HG02840 (cell line): ENCODE measurements around the gene GTF3C1.
"Not testable (repeated sequence)": the region's sequence is repeated elsewhere in the genome, so short reads cannot be mapped to it uniquely, and the experiment has no call there.

Source experiments
- ATAC-seq: cut with Tn5 transposase; IDR thresholded peaks from one replicate; pipeline ENCODE4 v1.9.1; 2021; ENCODE audit warnings: mild to moderate bottlenecking, moderate library complexity, moderate number of reproducible peaks; ENCODE audit not compliant: unreplicated experiment, low FRiP score

Gene GTF3C1

DNA sequence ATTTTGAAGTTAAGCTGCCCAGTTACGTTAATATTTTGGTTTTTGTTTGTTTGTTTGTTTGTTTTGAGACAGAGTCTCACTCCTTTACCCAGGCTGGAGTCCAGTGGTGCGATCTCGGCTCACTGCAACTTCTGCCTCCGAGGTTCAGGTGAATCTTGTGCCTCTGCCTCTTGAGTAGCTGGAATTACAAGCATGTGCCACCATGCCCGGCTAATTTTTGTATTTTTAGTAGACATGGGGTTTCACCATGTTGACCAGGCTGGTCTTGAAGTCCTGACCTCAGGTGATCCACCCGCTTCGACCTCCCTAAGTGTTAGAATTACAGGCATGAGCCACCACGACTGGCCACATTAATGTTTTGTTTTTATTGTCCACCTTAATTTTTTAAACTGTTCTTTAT is 21.3 kb upstream of the GTF3C1 start:
- not testable (repeated sequence) for ATAC-seq

GRCh38 chr16:27568077-27568476 is 18.4 kb upstream of the GTF3C1 start:
- ATAC-seq = no peak

DNA sequence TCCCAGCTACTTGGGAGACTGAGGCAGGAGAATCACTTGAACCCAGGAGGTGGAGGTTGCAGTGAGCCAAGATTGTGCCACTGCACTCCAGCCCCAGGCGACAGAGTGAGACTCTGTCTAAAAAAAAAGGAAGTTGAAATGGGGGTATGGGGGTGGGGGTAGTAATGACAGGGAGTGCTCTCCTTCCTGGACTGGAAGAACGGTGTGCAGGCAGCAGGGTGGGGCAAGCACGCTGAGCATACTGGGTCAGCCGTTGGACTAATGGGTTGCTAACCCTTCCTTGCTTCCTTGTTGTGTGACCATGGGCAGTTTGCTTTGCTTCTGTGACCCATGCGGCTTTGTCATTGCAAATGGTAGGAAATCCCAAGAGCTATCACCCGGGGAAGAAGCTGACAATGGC is 16.7 kb upstream of the GTF3C1 start:
- no peak for ATAC-seq

- no peak for ATAC-seq
Measured at GRCh38 chr16:27564224-27564623, 14.5 kb upstream of the GTF3C1 start.

DNA sequence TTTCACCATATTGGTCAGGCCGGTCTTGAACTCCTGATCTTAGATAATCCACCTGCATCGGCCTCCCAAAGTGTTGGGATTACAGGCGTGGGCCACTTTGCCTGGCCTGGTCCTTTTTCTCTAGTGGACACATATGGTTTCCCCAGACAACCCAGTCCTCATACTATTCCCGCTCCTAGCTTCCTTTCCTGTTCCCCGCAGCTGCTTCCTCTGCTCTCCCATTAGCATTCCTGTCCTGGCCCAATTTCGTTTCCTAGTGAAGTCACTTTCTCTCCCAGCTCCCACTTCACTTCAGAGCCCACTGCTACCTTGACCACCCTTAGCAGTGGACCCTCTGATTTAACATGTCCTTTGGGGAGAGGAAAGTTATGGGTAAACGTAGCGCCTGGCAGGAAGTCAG is 11.5 kb upstream of the GTF3C1 start:
- ATAC-seq = no peak

DNA sequence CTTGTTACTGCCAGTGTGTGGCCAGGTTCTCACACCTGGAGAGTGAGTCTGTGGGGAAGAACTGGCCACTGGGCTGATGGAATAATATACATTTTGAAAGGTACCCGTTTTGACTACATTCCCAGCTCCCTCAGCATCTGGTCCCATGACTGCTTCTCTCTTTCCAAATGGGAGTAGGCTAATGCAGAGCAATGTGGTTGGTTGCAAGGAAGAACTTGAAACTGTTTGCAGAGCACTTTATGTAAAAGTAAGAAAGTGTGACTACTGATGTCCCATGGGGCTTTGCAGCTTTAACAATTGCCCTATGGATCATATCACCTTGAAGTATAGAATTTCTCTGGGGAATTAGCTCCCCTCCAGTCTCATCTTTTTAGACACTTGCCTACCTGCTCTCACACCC is 9.2 kb upstream of the GTF3C1 start:
- ATAC-seq = no peak

- ATAC-seq = no peak
Measured at GRCh38 chr16:27558434-27558833, 8.7 kb upstream of the GTF3C1 start.

GRCh38 chr16:27556471-27556870 is 6.8 kb upstream of the GTF3C1 start:
- no peak for ATAC-seq

DNA sequence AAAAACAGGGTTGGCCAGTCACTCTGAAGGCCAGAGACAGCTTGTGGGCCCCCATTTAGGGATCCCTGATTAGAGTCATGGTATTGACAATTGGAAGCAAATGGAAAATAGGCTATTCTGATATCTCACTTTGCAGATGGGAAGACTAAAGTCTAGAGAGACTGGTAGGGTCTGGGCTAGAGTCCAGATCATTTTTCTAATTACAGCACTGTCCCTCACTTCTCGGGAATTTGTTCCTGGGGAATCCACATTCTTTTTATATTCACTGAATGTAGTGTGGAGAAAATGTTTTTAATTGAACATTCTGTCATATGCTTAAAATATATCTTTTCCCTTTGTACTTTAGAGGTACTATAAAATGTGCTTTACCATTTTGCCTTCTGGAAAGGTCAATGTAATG is 1.3 kb upstream of the GTF3C1 start:
- ATAC-seq = no peak

- ATAC-seq = no peak
Measured at GRCh38 chr16:27550582-27550920, 838 bp upstream of the GTF3C1 start.

- ATAC-seq = peak; percentile 28
Measured at GRCh38 chr16:27549464-27549745, 308 bp downstream of the GTF3C1 start.

GRCh38 chr16:27547851-27548250 is 1.9 kb downstream of the GTF3C1 start:
- ATAC-seq = no peak

- ATAC-seq = no peak
Measured at GRCh38 chr16:27547134-27547533, 2.6 kb downstream of the GTF3C1 start.

- no peak for ATAC-seq
Measured at GRCh38 chr16:27544671-27545070, 5.0 kb downstream of the GTF3C1 start.

GRCh38 chr16:27543801-27544200 is 5.9 kb downstream of the GTF3C1 start:
- ATAC-seq = no peak

DNA sequence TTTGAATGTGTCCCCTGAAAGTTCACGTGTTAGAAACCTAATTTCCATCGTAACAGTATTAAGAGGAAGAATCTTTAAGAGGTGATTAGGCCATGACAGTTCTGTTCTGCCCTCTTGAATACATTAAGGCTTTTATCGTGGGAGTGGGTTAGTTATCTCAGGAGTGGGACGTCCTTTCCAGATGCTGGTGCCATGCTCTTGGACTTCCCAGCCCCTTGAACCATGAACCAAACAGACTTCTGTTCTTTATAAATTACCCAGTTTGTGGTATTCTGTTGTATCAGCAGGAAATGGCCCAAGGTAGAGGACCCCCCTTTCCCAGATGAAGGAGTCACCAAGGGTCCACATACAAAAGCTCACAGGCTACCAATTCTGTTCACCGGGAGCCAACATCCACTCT is 10.1 kb downstream of the GTF3C1 start:
- no peak for ATAC-seq

- no peak for ATAC-seq
Measured at GRCh38 chr16:27539120-27539519, 10.6 kb downstream of the GTF3C1 start.

DNA sequence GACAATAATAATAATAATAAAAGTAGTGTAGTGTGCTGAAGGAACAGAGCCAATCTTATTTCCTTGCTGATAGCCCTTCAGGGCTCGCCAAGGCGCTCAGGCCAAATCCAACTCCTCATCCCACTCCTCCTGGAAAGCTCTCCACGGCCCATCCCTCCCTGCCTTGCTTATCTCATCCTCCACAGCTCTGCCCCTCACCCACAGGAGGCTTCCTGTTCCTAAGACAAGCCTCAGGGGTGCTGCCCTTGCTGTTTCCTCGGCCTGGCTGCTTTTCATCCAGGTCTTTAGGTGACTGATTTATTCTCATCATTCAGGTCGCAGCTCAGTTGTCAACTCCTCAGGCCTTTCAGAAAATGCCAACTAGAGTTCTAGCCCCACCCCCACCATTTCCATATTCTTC is 11.2 kb downstream of the GTF3C1 start:
- ATAC-seq = no peak

DNA sequence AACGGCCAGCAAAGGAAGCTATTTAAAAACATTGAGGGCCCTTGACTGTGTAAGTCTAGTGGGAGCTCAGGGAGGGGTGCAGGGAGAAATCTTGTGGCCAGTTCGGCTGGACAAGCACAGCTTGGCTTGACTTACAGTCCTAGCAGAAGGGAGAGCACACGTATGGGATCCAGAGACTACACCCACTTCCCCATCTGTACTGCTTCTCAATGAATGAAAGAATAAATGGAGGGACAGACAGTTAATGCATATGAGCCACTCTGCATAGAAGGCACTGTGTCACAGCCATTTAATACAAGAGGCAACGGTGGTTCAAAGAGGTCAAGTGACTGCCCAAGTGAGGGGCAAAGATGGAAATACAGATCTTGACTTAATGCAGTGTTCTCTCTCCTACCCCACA is 15.5 kb downstream of the GTF3C1 start:
- ATAC-seq = no peak

DNA sequence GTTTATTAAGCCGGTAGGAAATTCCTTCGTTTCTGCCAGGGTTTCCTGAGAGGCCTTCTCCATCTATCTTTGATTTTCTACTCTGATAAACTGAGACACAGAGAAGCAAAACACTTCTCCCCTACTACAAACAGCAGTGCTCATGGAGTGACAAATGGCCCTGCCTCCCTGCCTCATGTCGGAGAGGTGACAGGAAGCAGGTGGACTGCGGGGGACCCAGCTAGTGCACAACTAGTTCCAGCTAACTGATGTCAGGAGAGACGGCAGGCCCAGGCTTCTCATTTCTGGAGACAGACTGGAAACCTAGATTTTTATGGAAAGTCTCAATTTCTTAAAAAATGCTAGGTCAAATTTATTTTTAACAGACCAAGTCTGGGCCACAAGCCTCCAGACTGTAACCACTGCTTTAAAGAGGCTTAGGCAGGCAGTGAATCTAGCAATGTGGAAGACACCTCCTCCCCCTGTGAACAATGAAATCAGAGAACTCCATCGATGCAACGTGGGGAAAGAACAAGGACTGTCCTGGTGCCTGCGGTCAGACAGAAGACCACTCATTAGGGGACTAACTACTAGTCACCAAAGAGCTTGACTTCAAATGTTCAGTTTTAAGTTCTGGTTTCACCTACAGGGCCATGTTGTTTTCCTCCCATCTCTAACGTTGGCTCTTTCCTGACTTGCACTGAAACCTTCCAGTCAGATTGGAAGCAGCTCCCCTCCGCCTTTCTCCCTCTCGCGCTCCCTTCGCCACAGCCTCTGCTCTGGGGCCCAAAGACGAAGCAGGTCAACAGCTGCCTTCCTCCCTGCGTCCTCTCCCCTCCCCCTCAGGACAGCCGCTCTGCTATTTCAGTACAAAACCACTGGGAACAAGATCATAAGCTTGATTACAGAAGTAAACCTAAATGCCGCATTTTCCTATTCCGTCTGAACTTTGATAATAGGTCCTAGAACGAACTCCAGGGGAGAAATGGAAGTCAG is 17.6 kb downstream of the GTF3C1 start:
- ATAC-seq = no peak

GRCh38 chr16:27531186-27531585 is 18.5 kb downstream of the GTF3C1 start:
- no peak for ATAC-seq

- no peak for ATAC-seq
Measured at GRCh38 chr16:27529962-27530361, 19.8 kb downstream of the GTF3C1 start.

GRCh38 chr16:27528294-27528693 is 21.4 kb downstream of the GTF3C1 start:
- ATAC-seq = no peak
